PC-9 (cell line): Measurements from ENCODE around the gene RPS6KA4. TPM values are rescaled to one million over a fixed set of nuclear protein-coding genes. Genes with fewer than 3 reads are reported as not detected.

Source experiments
- BruUV-seq: library from RNA; stranded (reverse); fragments of 400-500 nt; replicated peaks from 2 replicates; lab custom pipeline; 2021; lab: Mats Ljungman, UMichigan
- CTCF ChIA-PET: fragments of 300-600 bp; sonication (Branson Sonifier 250); formaldehyde crosslinking; loops from one replicate; lab custom pipeline; 2022; ENCODE audit warnings: antibody characterized with exemption; lab: Charles Lee
- POLR2A ChIA-PET: fragments of 300-600 bp; sonication (Branson Sonifier 250); formaldehyde crosslinking; loops from one replicate; lab custom pipeline; 2022; ENCODE audit warnings: antibody characterized with exemption; ENCODE audit not compliant: unreplicated experiment; lab: Charles Lee
- DNase-seq, 2 experiments: peaks; one replicate each; pipeline versions ENCODE4 v3.0.0 to v3.0.0-alpha.2; 2015 to 2022; ENCODE audit warnings: mixed read lengths in 1 of 2
- H2AFZ ChIP-seq: fragments of 200-600 bp; sonication (generic); 2 replicates; pipeline ENCODE4 v1.8.1; 2017; ENCODE audit warnings: antibody characterized with exemption
- H3F3A ChIP-seq: fragments of 200-600 bp; sonication (generic); 2 replicates; pipeline ENCODE4 v1.8.1; 2017; ENCODE audit warnings: antibody characterized with exemption, mild to moderate bottlenecking, low read depth; ENCODE audit not compliant: insufficient read depth
- H3K27ac ChIP-seq: fragments of 200-600 bp; sonication (generic); 2 replicates; pipeline ENCODE4 v1.6.1; 2016; ENCODE audit warnings: mixed run types
- H3K27me3 ChIP-seq: fragments of 200-600 bp; sonication (generic); 2 replicates; pipeline ENCODE4 v1.6.1; 2016; ENCODE audit warnings: low read depth, mixed run types; ENCODE audit not compliant: insufficient read depth
- H3K36me3 ChIP-seq: fragments of 200-600 bp; sonication (generic); 2 replicates; pipeline ENCODE4 v1.6.1; 2016; ENCODE audit warnings: low read depth, mixed run types
- H3K4me1 ChIP-seq: fragments of 200-600 bp; sonication (generic); replicated peaks from 2 replicates; pipeline ENCODE4 v1.6.1; 2016; ENCODE audit warnings: mixed run types; ENCODE audit not compliant: insufficient read depth
- H3K4me2 ChIP-seq: fragments of 200-600 bp; sonication (generic); 2 replicates; pipeline ENCODE4 v1.6.1; 2017; ENCODE audit warnings: mixed run types
- H3K4me3 ChIP-seq: fragments of 200-600 bp; sonication (generic); 2 replicates; pipeline ENCODE4 v1.6.1; 2016; ENCODE audit warnings: mixed run types
- H3K79me2 ChIP-seq: fragments of 200-600 bp; sonication (generic); 2 replicates; pipeline ENCODE4 v1.6.1; 2017; ENCODE audit warnings: low read depth, mixed run types
- H3K9me2 ChIP-seq: fragments of 200-600 bp; sonication (generic); 2 replicates; pipeline ENCODE4 v1.8.1; 2017; ENCODE audit warnings: mild to moderate bottlenecking; ENCODE audit not compliant: insufficient read depth
- H3K9me3 ChIP-seq: fragments of 200-600 bp; sonication (generic); 2 replicates; pipeline ENCODE4 v1.8.1; 2016; ENCODE audit warnings: low read depth; ENCODE audit not compliant: insufficient read depth
- H4K20me1 ChIP-seq: fragments of 200-600 bp; sonication (generic); 2 replicates; pipeline ENCODE4 v1.8.1; 2017; ENCODE audit not compliant: insufficient read depth
- CTCF ChIP-seq: fragments of 200-600 bp; sonication (generic); conservative IDR thresholded peaks from 2 replicates; pipeline ENCODE4 v1.6.1; 2017; ENCODE audit warnings: mixed run types, antibody characterized with exemption, mild to moderate bottlenecking, moderate library complexity
- EZH2 ChIP-seq: fragments of 200-600 bp; sonication (generic); IDR thresholded peaks from 2 replicates; pipeline ENCODE4 v1.8.0; 2017; ENCODE audit warnings: antibody characterized with exemption, low read depth
- intact Hi-C: fragments of 100-400 bp; cut with micrococcal nuclease; formaldehyde crosslinking; loops from one replicate; pipeline ENCODE4 v1.10.0; 2022; ENCODE audit not compliant: unreplicated experiment
- total RNA-seq: library from RNA; stranded (reverse); gene quantifications from 2 replicates; pipeline ENCODE4 v1.2.3, GENCODE V29; 2021

The RPS6KA4 gene
- total RNA-seq, 1 experiment from 2014 or later: 64.3 TPM

GRCh38 chr11:64384028-64384737, 25.2 kb downstream of the RPS6KA4 start:
- H3K9me2 ChIP-seq: no peaks in the 10 kb centered on the region
- H3K27me3 ChIP-seq: no peaks in the 10 kb centered on the region
- ChIA-PET CTCF (interaction anchor here (0.6 to 1.2 kb wide), 2 partner anchors 67 to 262 kb away, joined by 6 to 9 read pairs; no protein-coding TSS in a partner anchor), POLR2A (no interaction called here)
- H3K4me2 ChIP-seq: no peak overlapping the region
- intact Hi-C loops: no loop called here
- no peaks in the 10 kb centered on the region for H3K9me3 ChIP-seq
- H3K4me3 ChIP-seq: no peak overlapping the region
- BruUV-seq: no TSS peak
- peaks cover 25% of the 10 kb centered on the region for H3F3A ChIP-seq
- H3K79me2 ChIP-seq: no peaks in the 10 kb centered on the region
- H3K4me1 ChIP-seq: peaks cover 44% of the 10 kb centered on the region
- no peaks in the 10 kb centered on the region for H3K36me3 ChIP-seq
- no peaks in the 10 kb centered on the region for H4K20me1 ChIP-seq
- DNase-seq: no peak
- no peak overlapping the region for H3K27ac ChIP-seq
- no peak for TF ChIP-seq EZH2
- TF ChIP-seq CTCF: no peak
- H2AFZ ChIP-seq: no peak overlapping the region

DNA sequence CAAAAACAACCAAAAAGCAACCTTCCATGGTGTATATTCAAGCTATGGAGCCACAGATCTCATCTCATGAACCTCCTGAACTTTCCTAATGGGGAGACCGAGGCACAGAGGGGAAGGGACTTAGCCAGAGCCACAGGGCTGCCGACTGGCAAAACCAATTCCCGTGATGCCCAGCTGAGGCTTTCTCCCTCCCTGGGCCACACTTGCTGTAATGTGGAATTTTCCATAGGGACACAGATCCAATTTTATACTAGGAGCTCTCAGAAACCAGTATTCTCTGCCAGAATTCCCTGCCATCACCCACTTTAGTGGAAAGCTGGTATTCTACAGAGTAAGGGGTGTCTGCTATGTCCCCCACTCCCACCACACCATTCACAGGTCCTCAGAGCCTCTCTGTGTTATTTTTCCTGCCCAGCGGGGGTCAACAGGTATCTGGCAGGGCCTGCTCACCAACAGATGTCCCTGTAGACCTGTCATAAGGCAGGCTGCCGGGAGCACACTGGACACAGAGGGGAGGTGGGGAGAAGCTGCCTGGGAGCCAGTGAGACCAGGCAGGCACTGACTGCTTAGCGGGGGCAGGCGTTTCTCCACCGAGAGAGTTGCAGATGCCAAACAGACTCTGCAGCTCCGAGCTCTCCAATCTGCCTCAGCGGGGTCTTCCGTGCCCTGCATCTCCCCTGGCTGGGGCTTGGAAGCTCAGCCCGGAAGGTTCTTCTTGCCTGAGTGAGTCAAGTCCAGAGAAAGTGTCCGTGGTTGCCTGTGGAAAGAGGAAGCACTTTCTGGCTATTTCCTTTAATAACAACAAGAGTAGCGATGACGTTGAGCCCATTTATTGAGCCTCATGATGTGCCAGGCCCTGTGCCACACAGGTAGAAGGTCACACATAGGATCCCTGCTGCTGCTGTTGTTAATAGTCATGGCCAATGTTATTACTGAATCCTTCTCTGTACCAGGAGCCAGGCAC, 26.3 kb downstream of the RPS6KA4 start:
- POLR2A ChIA-PET: interaction anchor here (0.6 to 0.8 kb wide), 2 partner anchors 186 to 348 kb away, joined by 10 to 20 read pairs; no protein-coding TSS in a partner anchor
- Histone ChIP-seq H3K9me2 (no peaks in the 10 kb centered on the region), H3F3A (peaks cover 18% of the 10 kb centered on the region; the same call in 1 of the 2 replicates), H3K36me3 (no peaks in the 10 kb centered on the region), H3K27ac (no peak overlapping the region), H2AFZ (no peak overlapping the region), H3K4me3 (no peak overlapping the region), H3K79me2 (no peaks in the 10 kb centered on the region), H3K27me3 (no peaks in the 10 kb centered on the region), H3K9me3 (no peaks in the 10 kb centered on the region), H4K20me1 (no peaks in the 10 kb centered on the region), H3K4me1 (peaks cover 44% of the 10 kb centered on the region), H3K4me2 (no peak overlapping the region)
- DNase-seq: no peak
- BruUV-seq: no TSS peak
- intact Hi-C loops: no loop called here
- no peak for TF ChIP-seq CTCF
- TF ChIP-seq EZH2: no peak
- CTCF ChIA-PET: interaction anchor here (0.5 to 1.3 kb wide), 4 partner anchors 15 to 890 kb away, joined by 3 to 8 read pairs (median 6); no protein-coding TSS in a partner anchor
